Gastroesophageal sphincter (tissue), 4 donors: ENCODE results near the gene RIC3. TPM values are rescaled to one million over a fixed set of nuclear protein-coding genes. Genes with fewer than 3 reads are reported as not detected.

Source experiments
- ATAC-seq: fragments of 150-250 bp; one replicate; pipeline ENCODE4 v1.9.1; 2016; ENCODE audit warnings: mild to moderate bottlenecking, moderate library complexity
- H3K27ac ChIP-seq, 4 donors: fragments of 200-600 bp; sonication (generic) in 3 of 4; 1 replicate in 3 of 4; 2 replicates in 1 of 4; pipeline ENCODE4 v1.5.1; 2016 to 2019
- H3K27me3 ChIP-seq: fragments of 200-600 bp; sonication (generic); one replicate; pipeline ENCODE4 v1.5.1; 2019
- H3K36me3 ChIP-seq, 2 donors: fragments of 200-600 bp; sonication (generic); one replicate each; pipeline ENCODE4 v1.5.1; 2019; ENCODE audit warnings: control low read depth in 1 of 2
- H3K4me1 ChIP-seq, 3 donors: fragments of 200-600 bp; sonication (generic); 1 replicate in 2 of 3; 2 replicates in 1 of 3; pipeline ENCODE4 v1.5.1; 2016 to 2019; ENCODE audit warnings: control low read depth in 2 of 3
- H3K4me3 ChIP-seq, 2 donors: fragments of 200-600 bp; sonication (generic); one replicate each; pipeline ENCODE4 v1.5.1; 2019; ENCODE audit warnings: mild to moderate bottlenecking in 1 of 2, moderate library complexity in 1 of 2
- H3K9me3 ChIP-seq, 3 donors: fragments of 200-600 bp; sonication (generic); one replicate each; pipeline ENCODE4 v1.5.1; 2017 to 2019; ENCODE audit warnings: control low read depth in 2 of 3
- EP300 ChIP-seq: sonication (generic); formaldehyde crosslinking; IDR thresholded peaks from one replicate; pipeline ENCODE4 v1.6.1; 2017; ENCODE audit warnings: antibody characterized with exemption, mild to moderate bottlenecking
- POLR2A ChIP-seq, 2 donors: fragments of 450-650 bp; IDR thresholded peaks; one replicate each; pipeline ENCODE4 v1.6.1; 2017; ENCODE audit warnings: antibody characterized with exemption in 2 of 2, mild to moderate bottlenecking in 2 of 2, moderate library complexity in 1 of 2
- POLR2AphosphoS5 ChIP-seq: sonication (generic); formaldehyde crosslinking; IDR thresholded peaks from one replicate; pipeline ENCODE4 v1.6.1; 2017; ENCODE audit warnings: antibody characterized with exemption
- WGBS, 2 donors: methylation state at CpG; one replicate each; pipeline ENCODE4 v1.1.5; 2018; ENCODE audit warnings: low coverage in 1 of 2; 5-methylcytosine and 5-hydroxymethylcytosine counted together
- total RNA-seq, 4 donors: library from RNA; depleted of rRNA; stranded (reverse); fragments of >200 nt; gene quantifications; one replicate each; pipeline ENCODE4 v1.1.0, GENCODE V29; 2016
- TF ChIP-seq, protein P1 (sequence below), 4 experiments: fragments of 200-600 bp in 2 of 4; fragments of 450-650 bp in 2 of 4; sonication (generic) in 1 of 4; IDR thresholded peaks; one replicate each; pipeline ENCODE4 v1.5.1; 2017 to 2019; ENCODE audit warnings: antibody characterized with exemption in 4 of 4, mild to moderate bottlenecking in 2 of 4, moderate library complexity in 2 of 4

Gene RIC3
- total RNA-seq, 4 donors from 2014 or later, result 13.6 to 33.2 (median 20.9) TPM

- ATAC-seq, result no peak
- Histone ChIP-seq H3K27me3 (no peaks in the 10 kb centered on the region), H3K4me1 (peaks cover 4 to 60% (median 26%) of the 10 kb centered on the region in 3 donors), H3K27ac (no peak overlapping the region), H3K36me3 (no peaks in the 10 kb centered on the region), H3K4me3 (no peak overlapping the region), H3K9me3 (no peaks in the 10 kb centered on the region)
- 91 to 100% methylated on average over 1 to 5 of the region's 8 CpGs for WGBS, 2 donors
- TF ChIP-seq POLR2AphosphoS5 (no peak), EP300 (no peak), POLR2A (IDR thresholded peaks at IDR 0.05) (no peak)
- TF ChIP-seq, protein P1, sequence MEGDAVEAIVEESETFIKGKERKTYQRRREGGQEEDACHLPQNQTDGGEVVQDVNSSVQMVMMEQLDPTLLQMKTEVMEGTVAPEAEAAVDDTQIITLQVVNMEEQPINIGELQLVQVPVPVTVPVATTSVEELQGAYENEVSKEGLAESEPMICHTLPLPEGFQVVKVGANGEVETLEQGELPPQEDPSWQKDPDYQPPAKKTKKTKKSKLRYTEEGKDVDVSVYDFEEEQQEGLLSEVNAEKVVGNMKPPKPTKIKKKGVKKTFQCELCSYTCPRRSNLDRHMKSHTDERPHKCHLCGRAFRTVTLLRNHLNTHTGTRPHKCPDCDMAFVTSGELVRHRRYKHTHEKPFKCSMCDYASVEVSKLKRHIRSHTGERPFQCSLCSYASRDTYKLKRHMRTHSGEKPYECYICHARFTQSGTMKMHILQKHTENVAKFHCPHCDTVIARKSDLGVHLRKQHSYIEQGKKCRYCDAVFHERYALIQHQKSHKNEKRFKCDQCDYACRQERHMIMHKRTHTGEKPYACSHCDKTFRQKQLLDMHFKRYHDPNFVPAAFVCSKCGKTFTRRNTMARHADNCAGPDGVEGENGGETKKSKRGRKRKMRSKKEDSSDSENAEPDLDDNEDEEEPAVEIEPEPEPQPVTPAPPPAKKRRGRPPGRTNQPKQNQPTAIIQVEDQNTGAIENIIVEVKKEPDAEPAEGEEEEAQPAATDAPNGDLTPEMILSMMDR (IDR thresholded peaks at IDR 0.05), result no peak
Observed at GRCh38 chr11:8059030-8059429, 109.8 kb downstream of the RIC3 start.

DNA sequence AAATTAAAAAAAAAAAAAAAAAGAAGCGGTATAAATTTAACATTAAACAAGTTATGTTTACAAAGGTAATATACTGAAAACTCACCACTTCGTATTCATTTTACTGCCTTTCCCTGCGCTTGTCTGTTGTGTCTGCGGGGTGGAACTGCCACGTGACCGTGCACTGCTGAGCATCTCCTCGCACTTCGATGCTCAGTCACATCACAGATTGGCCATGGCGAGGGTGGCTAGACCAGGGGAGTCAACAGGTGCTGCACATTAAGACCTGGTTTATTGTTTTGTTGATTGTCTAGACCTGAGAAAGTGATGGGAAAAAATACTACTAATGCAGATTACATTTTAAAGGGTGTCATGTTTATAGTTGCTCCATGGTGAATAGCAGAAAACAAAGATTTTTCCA, 110.6 kb downstream of the RIC3 start:
- Histone ChIP-seq H3K27ac (no peak overlapping the region), H3K4me3 (no peak overlapping the region), H3K9me3 (no peaks in the 10 kb centered on the region), H3K27me3 (no peaks in the 10 kb centered on the region), H3K36me3 (no peaks in the 10 kb centered on the region), H3K4me1 (peaks cover 4 to 52% (median 19%) of the 10 kb centered on the region in 3 donors)
- WGBS, 2 donors, result 96 to 98% methylated on average over 8 to 9 of the region's 9 CpGs
- TF ChIP-seq, protein P1 (IDR thresholded peaks at IDR 0.05), result no peak
- TF ChIP-seq POLR2AphosphoS5 (no peak), POLR2A (IDR thresholded peaks at IDR 0.05) (no peak), EP300 (no peak)
- no peak for ATAC-seq

DNA sequence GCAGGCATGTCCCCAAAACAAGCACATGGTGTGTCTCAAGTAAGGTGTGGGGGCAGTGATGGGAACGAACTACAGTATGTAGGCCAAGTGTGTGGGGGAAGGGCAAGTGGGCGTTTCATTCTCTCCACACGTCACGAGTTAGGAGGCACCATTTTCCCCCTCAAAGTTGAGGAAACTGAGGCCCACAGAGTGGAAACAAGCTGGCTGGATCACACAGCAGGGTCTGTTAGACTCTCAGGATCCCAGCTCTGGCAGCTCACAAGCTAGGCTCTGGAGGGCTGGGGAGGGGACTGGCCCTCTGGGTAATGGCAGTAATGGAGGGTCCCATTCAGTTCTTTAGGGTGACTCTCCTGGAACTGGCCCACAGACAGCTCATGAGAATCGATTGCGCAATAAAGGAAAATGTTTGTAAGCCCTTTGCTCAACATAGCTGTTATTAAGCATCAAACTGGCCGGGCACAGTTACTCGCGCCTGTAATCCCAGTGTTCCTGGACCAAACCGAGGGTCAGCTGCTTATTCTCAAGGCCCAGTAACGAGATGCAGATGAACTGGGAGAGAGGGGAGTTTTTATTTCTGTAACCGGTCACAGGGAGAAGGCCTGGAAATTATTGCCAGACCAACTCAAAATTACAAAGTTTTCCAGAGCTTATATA, 111.9 kb downstream of the RIC3 start:
- 35 to 50% methylated on average over 10 to 12 of the region's 12 CpGs for WGBS, 2 donors
- Histone ChIP-seq H3K9me3 (no peaks in the 10 kb centered on the region), H3K27ac (peak overlapping the region in 3 of 4 donors; percentile 29 to 57 (median 47)), H3K4me1 (peaks cover 0 to 39% (median 8%) of the 10 kb centered on the region in 3 donors), H3K36me3 (no peaks in the 10 kb centered on the region), H3K4me3 (no peak overlapping the region), H3K27me3 (no peaks in the 10 kb centered on the region)
- TF ChIP-seq POLR2AphosphoS5 (peak; percentile 79), POLR2A (IDR thresholded peaks at IDR 0.05) (no peak)
- peak; percentile 88 for ATAC-seq

Other genes starting within 250 kb of the RIC3 start
- gene OR10A6, start 237.8 kb downstream of the RIC3 start, total RNA-seq, result not detected
- not detected for gene OR10A3, start 227.3 kb downstream of the RIC3 start, total RNA-seq
- not detected for gene NLRP10, start 203.6 kb downstream of the RIC3 start, total RNA-seq
- gene EIF3F, start 181.7 kb downstream of the RIC3 start, total RNA-seq, result 100 to 1,000 TPM; 204 to 356 (median 235) TPM
- 10 to 100 TPM in 3 of 4 donors, 1 to 10 TPM in 1; 8.2 to 19.0 (median 13.4) TPM for gene TUB, start 87.8 kb downstream of the RIC3 start, total RNA-seq
- gene LMO1, start 94.9 kb upstream of the RIC3 start, total RNA-seq, result not detected